Heart left ventricle (tissue), 16 donors: ENCODE measurements around the gene NTRK1. TPM values are rescaled to one million over a fixed set of nuclear protein-coding genes. Genes with fewer than 3 reads are reported as not detected.
A peak's percentile ranks its signal among the peaks of the same experiment; 100 is the strongest.

ENCODE experiments used
- ATAC-seq, 4 donors: fragments of 200-7000 bp; cut with Tn5 transposase; one replicate each; pipeline ENCODE4 v1.9.1; 2020 to 2022; ENCODE audit warnings: moderate library complexity in 4 of 4, mild to moderate bottlenecking in 3 of 4, moderate number of reproducible peaks in 1 of 4
- DNase-seq, 5 donors: peaks; one replicate each; pipeline ENCODE4 v3.0.0-alpha.2; 2020
- H3K27ac ChIP-seq, 12 donors: fragments of 200-600 bp; sonication (generic) in 4 of 12; one replicate each; pipeline versions ENCODE4 v1.5.0 to v1.8.0; 2016 to 2022; ENCODE audit warnings: mild to moderate bottlenecking in 2 of 12
- H3K27me3 ChIP-seq, 9 donors: fragments of 200-600 bp; sonication (generic) in 2 of 9; one replicate each; pipeline versions ENCODE4 v1.5.1 to v1.8.0; 2016 to 2022; ENCODE audit warnings: mild to moderate bottlenecking in 3 of 9
- H3K36me3 ChIP-seq, 9 donors: fragments of 200-600 bp; sonication (generic) in 2 of 9; one replicate each; pipeline versions ENCODE4 v1.5.0 to v1.8.0; 2018 to 2022; ENCODE audit warnings: mild to moderate bottlenecking in 2 of 9
- H3K4me1 ChIP-seq, 12 donors: fragments of 200-600 bp; sonication (generic) in 4 of 12; one replicate each; pipeline versions ENCODE4 v1.5.0 to v1.8.0; 2016 to 2022; ENCODE audit warnings: mild to moderate bottlenecking in 3 of 12
- H3K4me3 ChIP-seq, 12 donors: fragments of 200-600 bp; sonication (generic) in 4 of 12; one replicate each; pipeline versions ENCODE4 v1.5.0 to v1.8.0; 2017 to 2022; ENCODE audit warnings: mild to moderate bottlenecking in 9 of 12, moderate library complexity in 4 of 12
- H3K9me3 ChIP-seq, 12 donors: fragments of 200-600 bp; sonication (generic) in 4 of 12; one replicate each; pipeline versions ENCODE4 v1.5.0 to v1.8.0; 2016 to 2022; ENCODE audit warnings: mild to moderate bottlenecking in 1 of 12
- CTCF ChIP-seq, 12 donors: fragments of 200-600 bp; sonication (generic) in 4 of 12; IDR thresholded peaks; one replicate each; pipeline versions ENCODE4 v1.5.0 to v1.8.0; 2018 to 2022; ENCODE audit warnings: antibody characterized with exemption in 12 of 12, mild to moderate bottlenecking in 5 of 12
- POLR2A ChIP-seq, 2 donors: fragments of 450-650 bp; IDR thresholded peaks; one replicate each; pipeline ENCODE4 v1.6.1; 2017; ENCODE audit warnings: antibody characterized with exemption in 2 of 2, mild to moderate bottlenecking in 2 of 2, moderate library complexity in 2 of 2
- WGBS, 4 donors: extraction: QIAGEN DNeasy Blood & Tissue Kit in 2 of 4; methylation state at CpG; one replicate each; pipeline versions ENCODE4 v1.1.5 to v1.1.7; 2013 to 2018; 5-methylcytosine and 5-hydroxymethylcytosine counted together
- intact Hi-C, 10 donors: fragments of 100-400 bp; cut with DNase I; formaldehyde crosslinking; loops; one replicate each; pipeline versions ENCODE4 v1.11.1 to v1.14.2; 2022
- polyA plus RNA-seq, 2 donors: library from polyadenylated mRNA; stranded (reverse); fragments of 200-250 nt; gene quantifications; one replicate each; pipeline ENCODE4 v1.2.3, GENCODE V29; 2013
- total RNA-seq, 9 donors: library from RNA; depleted of rRNA in 2 of 9; stranded (reverse); fragments of >200 nt in 2 of 9; fragmentation: NEBNext Ultra II Directional in 3 of 9; extraction: Animal tissue kit (Norgen Biotek cat#: 25700) in 3 of 9; gene quantifications; one replicate each; pipeline versions ENCODE4 v1.1.0 to v1.2.4, GENCODE V29; 2016 to 2023
- donor health status: ischemic (EF 13 %, LVEDD 7.1; RV severe dilation, severe dysfunction).
- donor health status: healthy with polysubstance abuse.
- donor health status: DM: no; HTN: yes; CAD: no.
- donor health status: DM: no; HTN: no; CAD: no.
- donor health status: ischemic (EF 25% LVEDD 6.9; RV normal size, moderate dysfunction).
- donor health status: ischemic (EF 25% LVEDD 5.7; RV mildly dilated, moderate dysfunction).
- donor health status: healthy.
- donor health status: DM: yes; HTN: yes; CAD: no.
- donor health status: ischemic (EF 35%, LVEDD 5.7; RV mildly dilated, moderate dysfunction).
- donor health status: nonischemic (EF 11% LVEDD 7.7; RV severe dilation, severe dysfunction).
- donor health status: DM: yes; HTN: yes; CAD: no.
- donor health status: PGD.
- donor health status: ischemic (EF 29% LVEDD 5.4; RV normal size, mild dysfunction).
- donor health status: nonischemic (EF 23%, LVEDD 6.1; RV moderate dilation, normal function).

The NTRK1 gene
- total and polyA plus RNA-seq, 11 donors: 0.22 to 1.6 (median 1.1) TPM

GRCh38 chr1:156910309-156910782 lies 49.7 kb downstream of the NTRK1 start:
- WGBS, 4 donors: 39 to 61% (median 51%) methylated on average over 16 to 18 of the region's 18 CpGs
- peak in 1 of 5 donors; percentile 60 for DNase-seq
- Histone ChIP-seq H3K9me3 (no peaks in the 10 kb centered on the region), H3K4me1 (peaks cover 0 to 42% (median 12%) of the 10 kb centered on the region in 12 donors), H3K36me3 (peaks cover 0 to 95% (median 67%) of the 10 kb centered on the region in 9 donors), H3K4me3 (no peak overlapping the region), H3K27me3 (peaks cover 0 to 27% (median 0%) of the 10 kb centered on the region in 9 donors), H3K27ac (no peak overlapping the region)
- TF ChIP-seq CTCF (IDR thresholded peaks at IDR 0.05) (peak; percentile 66 to 87 (median 80)), POLR2A (IDR thresholded peaks at IDR 0.05) (no peak)
- intact Hi-C loops: no loop called here
- ATAC-seq: peak in 2 of 4 donors; percentile 17 to 30

GRCh38 chr1:156911577-156912298 lies 51.1 kb downstream of the NTRK1 start:
- Histone ChIP-seq H3K36me3 (peaks cover 0 to 95% (median 70%) of the 10 kb centered on the region in 9 donors), H3K4me1 (peaks cover 0 to 34% (median 10%) of the 10 kb centered on the region in 12 donors), H3K27ac (no peak overlapping the region), H3K9me3 (no peaks in the 10 kb centered on the region), H3K4me3 (no peak overlapping the region), H3K27me3 (peaks cover 0 to 27% (median 0%) of the 10 kb centered on the region in 9 donors)
- TF ChIP-seq CTCF (IDR thresholded peaks at IDR 0.05) (no peak), POLR2A (IDR thresholded peaks at IDR 0.05) (no peak)
- DNase-seq: peak in 1 of 5 donors; percentile 45
- intact Hi-C loops: no loop called here
- 78 to 81% (median 79%) methylated on average over 6 of the region's 6 CpGs for WGBS, 4 donors
- ATAC-seq: no peak

GRCh38 chr1:156912310-156912709 lies 51.6 kb downstream of the NTRK1 start:
- Histone ChIP-seq H3K4me1 (peaks cover 0 to 28% (median 6%) of the 10 kb centered on the region in 12 donors), H3K9me3 (peaks cover 0 to under 1% (median 0%) of the 10 kb centered on the region in 12 donors), H3K4me3 (no peak overlapping the region), H3K27ac (no peak overlapping the region), H3K36me3 (peaks cover 0 to 95% (median 68%) of the 10 kb centered on the region in 9 donors), H3K27me3 (peaks cover 0 to 25% (median 0%) of the 10 kb centered on the region in 9 donors)
- 66 to 72% methylated on average over 2 of the region's 2 CpGs; no CpG with 5 or more reads in 2 of the 4 donors for WGBS, 4 donors
- intact Hi-C loops: no loop called here
- no peak for ATAC-seq
- TF ChIP-seq CTCF (IDR thresholded peaks at IDR 0.05): no peak
- no peak for TF ChIP-seq POLR2A (IDR thresholded peaks at IDR 0.05)
- DNase-seq: no peak
